OCI-LY7 (cell line): ENCODE results near the gene FAM89B. TPM values are rescaled to one million over a fixed set of nuclear protein-coding genes. Genes with fewer than 3 reads are reported as not detected.

Source experiments
- BruUV-seq: library from RNA; stranded (reverse); fragments of 400-500 nt; replicated peaks from 2 replicates; lab custom pipeline; 2021; lab: Mats Ljungman, UMichigan
- CTCF ChIA-PET: fragments of 300-600 bp; sonication (Branson Sonifier 250); formaldehyde crosslinking; loops from one replicate; lab custom pipeline; 2022; ENCODE audit warnings: antibody characterized with exemption; ENCODE audit not compliant: unreplicated experiment; lab: Charles Lee
- POLR2A ChIA-PET: fragments of 300-600 bp; sonication (Branson Sonifier 250); formaldehyde crosslinking; loops from one replicate; lab custom pipeline; 2022; ENCODE audit warnings: antibody characterized with exemption; lab: Charles Lee
- DNase-seq: peaks from one replicate; pipeline ENCODE4 v3.0.0-alpha.2; 2015; ENCODE audit warnings: low spot score
- H2AFZ ChIP-seq: fragments of 200-600 bp; sonication (generic), shearing (Covaris generic); 2 replicates; pipeline ENCODE4 v1.6.1; 2014; ENCODE audit warnings: mild to moderate bottlenecking, antibody characterized with exemption, low read length, moderate library complexity
- H3K27ac ChIP-seq: fragments of 200-600 bp; sonication (generic); 2 replicates; pipeline ENCODE4 v1.5.1; 2014; ENCODE audit warnings: mixed run types, low read depth, mild to moderate bottlenecking, moderate library complexity, low read length, inconsistent platforms; ENCODE audit not compliant: poor library complexity, severe bottlenecking
- H3K36me3 ChIP-seq: fragments of 200-600 bp; sonication (generic); 2 replicates; pipeline ENCODE4 v1.6.1; 2014; ENCODE audit warnings: mild to moderate bottlenecking, antibody characterized with exemption, low read length, moderate library complexity, mixed read lengths; ENCODE audit not compliant: insufficient read depth
- H3K4me1 ChIP-seq: fragments of 200-600 bp; sonication (generic); 2 replicates; pipeline ENCODE4 v1.5.1; 2014; ENCODE audit warnings: mild to moderate bottlenecking, low read length; ENCODE audit not compliant: insufficient read depth, poor library complexity, severe bottlenecking
- H3K4me2 ChIP-seq: fragments of 200-600 bp; sonication (generic); 2 replicates; pipeline ENCODE4 v1.6.1; 2014; ENCODE audit warnings: mild to moderate bottlenecking, low read length
- H3K4me3 ChIP-seq: fragments of 200-600 bp; sonication (generic); 2 replicates; pipeline ENCODE4 v1.5.1; 2014; ENCODE audit warnings: mild to moderate bottlenecking, low read depth, low read length; ENCODE audit not compliant: poor library complexity, severe bottlenecking
- H3K79me2 ChIP-seq: fragments of 200-600 bp; sonication (generic); 2 replicates; pipeline ENCODE4 v1.6.1; 2016; ENCODE audit warnings: low read depth, mild to moderate bottlenecking, low read length, moderate library complexity, mixed read lengths; ENCODE audit not compliant: insufficient read depth
- H3K9me2 ChIP-seq: fragments of 200-600 bp; sonication (generic); 2 replicates; pipeline ENCODE4 v1.6.1; 2016; ENCODE audit warnings: mild to moderate bottlenecking, low read length, mixed read lengths; ENCODE audit not compliant: insufficient read depth
- H3K9me3 ChIP-seq: fragments of 200-600 bp; sonication (generic); 2 replicates; pipeline ENCODE4 v1.6.1; 2014; ENCODE audit warnings: mild to moderate bottlenecking, mixed run types, low read length, mixed read lengths
- H4K20me1 ChIP-seq: fragments of 200-600 bp; sonication (generic); 2 replicates; pipeline ENCODE4 v1.6.1; 2014; ENCODE audit warnings: mild to moderate bottlenecking, antibody characterized with exemption, low read length, moderate library complexity, mixed read lengths; ENCODE audit not compliant: insufficient read depth
- EZH2phosphoT487 ChIP-seq: fragments of 200-600 bp; sonication (generic); IDR thresholded peaks from 2 replicates; pipeline ENCODE4 v1.6.1; 2018; ENCODE audit warnings: low read depth, borderline replicate concordance, mild to moderate bottlenecking, mixed run types, antibody characterized with exemption, low read length, moderate library complexity, mixed read lengths
- intact Hi-C: fragments of 100-400 bp; cut with micrococcal nuclease; formaldehyde crosslinking; loops from one replicate; pipeline ENCODE4 v1.10.0; 2022; ENCODE audit not compliant: unreplicated experiment
- total RNA-seq, 2 experiments: library from RNA; depleted of rRNA in 1 of 2; stranded (reverse); fragments of >200 nt in 1 of 2; shearing (Covaris generic) in 1 of 2; gene quantifications; 2 replicates each; pipeline ENCODE4 v1.2.3, GENCODE V29; 2014 to 2022
- TF ChIP-seq, protein P1 (sequence below): fragments of 200-600 bp; sonication (generic); conservative IDR thresholded peaks from 2 replicates; pipeline ENCODE4 v1.5.1; 2014; ENCODE audit warnings: mild to moderate bottlenecking, antibody characterized with exemption, low read length, moderate library complexity, mixed read lengths

The FAM89B gene
- total RNA-seq, 2 experiments from 2014 or later: 17.9 to 26.4 TPM

DNA sequence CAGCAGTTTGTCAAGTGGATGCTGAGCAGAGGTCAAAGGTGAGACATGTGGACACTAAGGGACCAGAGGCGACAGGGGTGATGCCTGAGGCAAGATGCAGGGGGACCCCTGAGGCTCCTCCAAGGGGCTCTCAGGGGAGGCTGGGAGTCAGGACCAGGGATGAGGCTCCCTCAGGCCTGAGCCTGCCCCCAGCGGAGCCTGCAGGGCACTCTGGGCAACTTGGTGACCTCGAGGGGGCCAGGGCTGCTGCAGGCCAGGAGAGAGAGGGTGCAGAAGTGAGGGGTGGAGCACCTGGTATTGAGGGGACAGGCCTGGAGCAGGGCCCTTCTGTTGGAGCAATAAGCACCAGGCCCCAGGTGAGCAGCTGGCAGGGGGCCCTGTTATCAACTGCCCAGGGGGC is 9.6 kb downstream of the FAM89B start:
- peaks cover 18% of the 10 kb centered on the region for H3K4me1 ChIP-seq
- no peak for TF ChIP-seq EZH2phosphoT487
- TF ChIP-seq, protein P1, sequence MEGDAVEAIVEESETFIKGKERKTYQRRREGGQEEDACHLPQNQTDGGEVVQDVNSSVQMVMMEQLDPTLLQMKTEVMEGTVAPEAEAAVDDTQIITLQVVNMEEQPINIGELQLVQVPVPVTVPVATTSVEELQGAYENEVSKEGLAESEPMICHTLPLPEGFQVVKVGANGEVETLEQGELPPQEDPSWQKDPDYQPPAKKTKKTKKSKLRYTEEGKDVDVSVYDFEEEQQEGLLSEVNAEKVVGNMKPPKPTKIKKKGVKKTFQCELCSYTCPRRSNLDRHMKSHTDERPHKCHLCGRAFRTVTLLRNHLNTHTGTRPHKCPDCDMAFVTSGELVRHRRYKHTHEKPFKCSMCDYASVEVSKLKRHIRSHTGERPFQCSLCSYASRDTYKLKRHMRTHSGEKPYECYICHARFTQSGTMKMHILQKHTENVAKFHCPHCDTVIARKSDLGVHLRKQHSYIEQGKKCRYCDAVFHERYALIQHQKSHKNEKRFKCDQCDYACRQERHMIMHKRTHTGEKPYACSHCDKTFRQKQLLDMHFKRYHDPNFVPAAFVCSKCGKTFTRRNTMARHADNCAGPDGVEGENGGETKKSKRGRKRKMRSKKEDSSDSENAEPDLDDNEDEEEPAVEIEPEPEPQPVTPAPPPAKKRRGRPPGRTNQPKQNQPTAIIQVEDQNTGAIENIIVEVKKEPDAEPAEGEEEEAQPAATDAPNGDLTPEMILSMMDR: no peak
- no peak overlapping the region for H3K4me2 ChIP-seq
- ChIA-PET POLR2A (no interaction called here), CTCF (no interaction called here)
- BruUV-seq: no TSS peak
- H3K27ac ChIP-seq: no peak overlapping the region
- H4K20me1 ChIP-seq: no peaks in the 10 kb centered on the region
- H2AFZ ChIP-seq: no peak overlapping the region
- no peaks in the 10 kb centered on the region for H3K9me3 ChIP-seq
- no peaks in the 10 kb centered on the region for H3K9me2 ChIP-seq
- H3K36me3 ChIP-seq: peaks cover 35% of the 10 kb centered on the region
- no peak for DNase-seq
- intact Hi-C loops: no loop called here
- H3K4me3 ChIP-seq: no peak overlapping the region
- peaks cover under 1% of the 10 kb centered on the region; the same call in 1 of the 2 replicates for H3K79me2 ChIP-seq

DNA sequence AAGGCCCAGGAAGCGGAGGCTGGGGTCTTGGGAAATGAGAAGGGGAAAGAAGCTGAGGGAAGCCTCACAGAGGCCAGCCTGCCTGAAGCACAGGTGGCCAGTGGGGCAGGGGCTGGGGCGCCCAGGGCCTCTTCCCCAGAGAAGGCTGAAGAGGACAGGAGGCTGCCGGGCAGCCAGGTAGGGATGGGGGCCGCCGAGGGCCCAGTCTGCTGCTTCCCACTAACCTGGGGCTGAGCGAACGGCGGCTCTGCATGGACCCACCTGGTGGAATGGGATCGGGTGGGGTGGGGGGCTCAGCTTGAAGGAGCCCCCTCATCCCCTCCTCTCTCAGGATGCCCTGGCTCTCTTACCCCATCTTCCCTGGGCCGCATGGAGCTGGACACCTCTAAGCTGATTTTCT is 11.3 kb downstream of the FAM89B start:
- Histone ChIP-seq H3K36me3 (peaks cover 35% of the 10 kb centered on the region), H3K4me1 (peaks cover 22% of the 10 kb centered on the region), H3K27ac (no peak overlapping the region), H3K9me2 (no peaks in the 10 kb centered on the region), H3K4me2 (no peak overlapping the region), H3K4me3 (no peak overlapping the region), H3K9me3 (no peaks in the 10 kb centered on the region), H3K79me2 (no peaks in the 10 kb centered on the region), H4K20me1 (no peaks in the 10 kb centered on the region), H2AFZ (no peak overlapping the region)
- no peak for DNase-seq
- ChIA-PET POLR2A (interaction anchor here (0.8 kb wide), 1 partner anchor 13 kb away, joined by 3 read pairs; the partner anchor contains the start of gene ZNRD2), CTCF (no interaction called here)
- intact Hi-C loops: no loop called here
- TF ChIP-seq EZH2phosphoT487: no peak
- TF ChIP-seq, protein P1: no peak
- no TSS peak for BruUV-seq

DNA sequence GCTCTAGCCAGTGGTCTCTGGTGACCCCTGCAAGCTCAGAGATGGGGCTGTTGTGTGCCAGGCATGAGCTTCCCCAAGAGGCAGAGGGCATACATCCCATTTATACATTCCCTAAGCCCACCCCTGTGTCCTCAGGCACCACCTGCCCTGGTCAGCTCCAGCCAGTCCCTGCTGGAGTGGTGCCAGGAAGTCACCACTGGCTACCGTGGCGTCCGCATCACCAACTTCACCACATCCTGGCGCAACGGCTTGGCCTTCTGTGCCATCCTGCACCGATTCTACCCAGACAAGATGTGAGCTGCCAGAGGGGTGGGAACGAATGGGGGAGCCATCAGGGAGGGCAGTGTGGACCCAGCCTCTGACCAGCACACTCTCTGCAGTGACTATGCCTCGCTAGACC is 11.8 kb downstream of the FAM89B start:
- peaks cover 27% of the 10 kb centered on the region for H3K4me1 ChIP-seq
- H3K9me2 ChIP-seq: no peaks in the 10 kb centered on the region
- POLR2A ChIA-PET: interaction anchor here (0.8 kb wide), 1 partner anchor 14 kb away, joined by 3 read pairs; the partner anchor contains the start of gene ZNRD2
- intact Hi-C loops: no loop called here
- no TSS peak for BruUV-seq
- H3K4me3 ChIP-seq: no peak overlapping the region
- TF ChIP-seq EZH2phosphoT487: no peak
- TF ChIP-seq, protein P1: no peak
- no peak overlapping the region for H3K27ac ChIP-seq
- no peak for DNase-seq
- no peak overlapping the region for H2AFZ ChIP-seq
- H3K4me2 ChIP-seq: no peak overlapping the region
- no peaks in the 10 kb centered on the region for H4K20me1 ChIP-seq
- peaks cover 35% of the 10 kb centered on the region for H3K36me3 ChIP-seq
- no peaks in the 10 kb centered on the region for H3K79me2 ChIP-seq
- CTCF ChIA-PET: no interaction called here
- H3K9me3 ChIP-seq: no peaks in the 10 kb centered on the region
